GM21723 (cell line): Measurements from ENCODE around the gene TFPT.

Experiments
- ATAC-seq: cut with Tn5 transposase; IDR thresholded peaks from one replicate; pipeline ENCODE4 v1.9.1; 2021; ENCODE audit warnings: mild to moderate bottlenecking, moderate library complexity; ENCODE audit not compliant: unreplicated experiment

The TFPT gene

GRCh38 chr19:54149021-54149812, 33.8 kb upstream of the TFPT start:
- no peak for ATAC-seq

GRCh38 chr19:54148158-54148557, 32.7 kb upstream of the TFPT start:
- ATAC-seq = no peak

GRCh38 chr19:54147676-54148075, 32.2 kb upstream of the TFPT start:
- ATAC-seq = no peak

GRCh38 chr19:54145541-54146158, 30.2 kb upstream of the TFPT start:
- ATAC-seq = no peak

GRCh38 chr19:54142166-54142780, 26.8 kb upstream of the TFPT start:
- no peak for ATAC-seq

GRCh38 chr19:54141356-54141755, 25.9 kb upstream of the TFPT start:
- ATAC-seq = no peak

- no peak for ATAC-seq
Observed at GRCh38 chr19:54138489-54139256, 23.2 kb upstream of the TFPT start.

- no peak for ATAC-seq
Observed at GRCh38 chr19:54137699-54138488, 22.4 kb upstream of the TFPT start, which contains the start of gene CNOT3. CNOT3 (plus strand) TSS chr19:54137762; CDS start chr19:54142979, 5,217 bp downstream.

- peak; percentile 76 for ATAC-seq
Observed at GRCh38 chr19:54136864-54137698, 21.6 kb upstream of the TFPT start.

GRCh38 chr19:54136086-54136863, 20.8 kb upstream of the TFPT start:
- ATAC-seq = no peak

- ATAC-seq = no peak
Observed at GRCh38 chr19:54133957-54134590, 18.6 kb upstream of the TFPT start.

GRCh38 chr19:54133312-54133956, 18.0 kb upstream of the TFPT start:
- no peak for ATAC-seq

GRCh38 chr19:54129617-54129996, 14.2 kb upstream of the TFPT start:
- ATAC-seq = no peak

- ATAC-seq = no peak
Observed at GRCh38 chr19:54128796-54129616, 13.5 kb upstream of the TFPT start.

GRCh38 chr19:54128441-54128725, 12.9 kb upstream of the TFPT start:
- ATAC-seq = no peak

GRCh38 chr19:54127688-54128440, 12.4 kb upstream of the TFPT start:
- ATAC-seq = no peak

GRCh38 chr19:54125713-54126112, 10.3 kb upstream of the TFPT start:
- no peak for ATAC-seq
